ENCODE results near the gene USP25. TPM values are rescaled to one million over a fixed set of nuclear protein-coding genes. Genes with fewer than 3 reads are reported as not detected.

USP25 gene
- total and polyA plus RNA-seq, 2 donors (not counting 1 experiment from before 2014, with no cell fraction given), result 40.6 to 65.7 TPM

DNA sequence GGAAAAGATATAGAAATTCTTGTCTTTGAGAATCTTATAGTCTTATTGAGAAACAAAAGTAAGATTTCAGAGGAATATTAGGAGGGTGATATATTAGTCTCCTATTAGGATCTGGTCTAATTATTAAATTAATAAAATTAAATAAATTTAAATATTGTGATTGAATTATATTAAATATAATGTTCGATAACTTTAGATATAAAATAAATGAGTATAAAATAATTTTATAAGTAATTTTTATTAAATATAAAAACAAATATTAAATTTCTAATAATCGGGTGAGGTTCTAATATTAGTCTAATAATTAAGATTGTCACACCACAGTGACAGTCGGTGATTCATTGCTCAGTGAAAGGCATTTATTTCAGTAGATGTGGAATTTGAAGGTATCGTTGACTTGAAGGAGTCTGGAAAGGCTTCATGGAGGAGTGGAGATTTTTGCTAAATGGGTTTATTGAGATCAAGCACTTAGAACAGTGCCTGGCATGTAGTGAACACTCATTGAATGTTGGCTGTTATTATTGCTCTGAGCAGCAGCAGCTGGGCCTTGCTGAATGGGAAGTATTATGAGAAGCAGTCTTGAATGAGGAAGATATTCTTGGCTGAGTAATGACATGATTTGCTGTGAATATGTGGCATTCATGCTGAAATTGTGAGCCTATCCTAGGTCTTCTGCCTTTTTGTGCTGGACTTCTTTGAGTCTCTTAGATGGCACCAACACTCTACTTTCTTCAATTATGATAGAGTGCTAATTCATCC is 74.6 kb downstream of the USP25 start:
- H3K36me3 ChIP-seq (ENCODE audit: control insufficient read depth, insufficient read depth, low read length), result no peaks in the 10 kb centered on the region
- H3K27me3 ChIP-seq (ENCODE audit: control insufficient read depth, insufficient read depth, low read length), result no peaks in the 10 kb centered on the region
- no peak overlapping the region for H3K4me2 ChIP-seq (ENCODE audit: extremely low read depth, insufficient read depth, low read length)
- H3K79me2 ChIP-seq (ENCODE audit: control insufficient read depth, insufficient read depth, low read length), result no peaks in the 10 kb centered on the region
- no peak overlapping the region for H3K4me3 ChIP-seq (replicated peaks in 1 of 4; ENCODE audit: control extremely low read depth in 1 of 4, insufficient read depth in 1 of 4, low read depth in 3 of 4, low read length in 4 of 4)
- H3K4me1 ChIP-seq (ENCODE audit: control insufficient read depth, extremely low read depth, insufficient read depth, low read length), result no peaks in the 10 kb centered on the region
- no peak overlapping the region for H3K9ac ChIP-seq (ENCODE audit: insufficient read depth, low read length)
- TF ChIP-seq, protein P1, sequence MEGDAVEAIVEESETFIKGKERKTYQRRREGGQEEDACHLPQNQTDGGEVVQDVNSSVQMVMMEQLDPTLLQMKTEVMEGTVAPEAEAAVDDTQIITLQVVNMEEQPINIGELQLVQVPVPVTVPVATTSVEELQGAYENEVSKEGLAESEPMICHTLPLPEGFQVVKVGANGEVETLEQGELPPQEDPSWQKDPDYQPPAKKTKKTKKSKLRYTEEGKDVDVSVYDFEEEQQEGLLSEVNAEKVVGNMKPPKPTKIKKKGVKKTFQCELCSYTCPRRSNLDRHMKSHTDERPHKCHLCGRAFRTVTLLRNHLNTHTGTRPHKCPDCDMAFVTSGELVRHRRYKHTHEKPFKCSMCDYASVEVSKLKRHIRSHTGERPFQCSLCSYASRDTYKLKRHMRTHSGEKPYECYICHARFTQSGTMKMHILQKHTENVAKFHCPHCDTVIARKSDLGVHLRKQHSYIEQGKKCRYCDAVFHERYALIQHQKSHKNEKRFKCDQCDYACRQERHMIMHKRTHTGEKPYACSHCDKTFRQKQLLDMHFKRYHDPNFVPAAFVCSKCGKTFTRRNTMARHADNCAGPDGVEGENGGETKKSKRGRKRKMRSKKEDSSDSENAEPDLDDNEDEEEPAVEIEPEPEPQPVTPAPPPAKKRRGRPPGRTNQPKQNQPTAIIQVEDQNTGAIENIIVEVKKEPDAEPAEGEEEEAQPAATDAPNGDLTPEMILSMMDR (conservative IDR thresholded peaks at IDR 0.05 in 1 of 2, IDR thresholded peaks at IDR 0.05 in 1 of 2; ENCODE audit: low read depth in 1 of 2, low read length in 2 of 2), result no peak
- TF ChIP-seq EZH2 (IDR thresholded peaks at IDR 0.05; ENCODE audit: low read length, missing control alignments), result no peak
- H2AFZ ChIP-seq (ENCODE audit: low read length), result no peak overlapping the region
- no peaks in the 10 kb centered on the region for H3K9me3 ChIP-seq (ENCODE audit: control insufficient read depth, insufficient read depth, low read depth, low read length)
- no peaks in the 10 kb centered on the region for H4K20me1 ChIP-seq (ENCODE audit: control insufficient read depth, extremely low read depth, insufficient read depth, low read length)
- no peak for DNase-seq (ENCODE audit: low read depth in 2 of 2)
- H3K27ac ChIP-seq (ENCODE audit: insufficient read depth, low read length), result no peak overlapping the region

GRCh38 chr21:15809065-15809464 is 79.3 kb downstream of the USP25 start:
- H3K4me3 ChIP-seq (replicated peaks in 1 of 4; ENCODE audit: control extremely low read depth in 1 of 4, insufficient read depth in 1 of 4, low read depth in 3 of 4, low read length in 4 of 4), result no peak overlapping the region
- no peaks in the 10 kb centered on the region for H3K27me3 ChIP-seq (ENCODE audit: control insufficient read depth, insufficient read depth, low read length)
- TF ChIP-seq EZH2 (IDR thresholded peaks at IDR 0.05; ENCODE audit: low read length, missing control alignments), result no peak
- TF ChIP-seq, protein P1 (conservative IDR thresholded peaks at IDR 0.05 in 1 of 2, IDR thresholded peaks at IDR 0.05 in 1 of 2; ENCODE audit: low read depth in 1 of 2, low read length in 2 of 2), result no peak
- no peaks in the 10 kb centered on the region for H3K9me3 ChIP-seq (ENCODE audit: control insufficient read depth, insufficient read depth, low read depth, low read length)
- H2AFZ ChIP-seq (ENCODE audit: low read length), result no peak overlapping the region
- H3K9ac ChIP-seq (ENCODE audit: insufficient read depth, low read length), result no peak overlapping the region
- no peaks in the 10 kb centered on the region for H3K79me2 ChIP-seq (ENCODE audit: control insufficient read depth, insufficient read depth, low read length)
- H3K4me1 ChIP-seq (ENCODE audit: control insufficient read depth, extremely low read depth, insufficient read depth, low read length), result no peaks in the 10 kb centered on the region
- no peak for DNase-seq (ENCODE audit: low read depth in 2 of 2)
- no peak overlapping the region for H3K27ac ChIP-seq (ENCODE audit: insufficient read depth, low read length)
- H3K36me3 ChIP-seq (ENCODE audit: control insufficient read depth, insufficient read depth, low read length), result no peaks in the 10 kb centered on the region
- H3K4me2 ChIP-seq (ENCODE audit: extremely low read depth, insufficient read depth, low read length), result no peak overlapping the region
- H4K20me1 ChIP-seq (ENCODE audit: control insufficient read depth, extremely low read depth, insufficient read depth, low read length), result no peaks in the 10 kb centered on the region

DNA sequence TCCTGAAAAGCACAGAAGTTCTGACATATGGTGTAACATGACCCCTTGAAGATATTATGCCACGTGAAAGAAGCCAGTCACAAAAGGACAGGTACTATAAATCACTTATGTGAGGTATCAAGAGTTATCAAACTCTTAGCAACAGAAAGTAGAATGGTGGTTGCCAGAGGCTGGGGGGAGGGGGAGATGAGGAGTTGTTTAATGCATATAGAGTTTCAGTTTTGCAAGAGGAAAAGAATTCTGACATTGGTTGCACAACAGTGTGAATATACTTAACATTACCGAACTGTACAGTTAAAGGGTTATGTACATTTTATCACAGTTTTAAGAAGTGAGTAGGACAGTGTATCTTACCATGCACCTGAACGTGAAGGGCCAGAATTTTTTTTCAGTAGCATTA is 80.0 kb downstream of the USP25 start:
- H3K27me3 ChIP-seq (ENCODE audit: control insufficient read depth, insufficient read depth, low read length), result no peaks in the 10 kb centered on the region
- no peaks in the 10 kb centered on the region for H4K20me1 ChIP-seq (ENCODE audit: control insufficient read depth, extremely low read depth, insufficient read depth, low read length)
- H3K4me1 ChIP-seq (ENCODE audit: control insufficient read depth, extremely low read depth, insufficient read depth, low read length), result no peaks in the 10 kb centered on the region
- peak; percentile 14 to 83 for DNase-seq (ENCODE audit: low read depth in 2 of 2)
- TF ChIP-seq EZH2 (IDR thresholded peaks at IDR 0.05; ENCODE audit: low read length, missing control alignments), result no peak
- TF ChIP-seq, protein P1 (conservative IDR thresholded peaks at IDR 0.05 in 1 of 2, IDR thresholded peaks at IDR 0.05 in 1 of 2; ENCODE audit: low read depth in 1 of 2, low read length in 2 of 2), result no peak
- H3K9me3 ChIP-seq (ENCODE audit: control insufficient read depth, insufficient read depth, low read depth, low read length), result no peaks in the 10 kb centered on the region
- H3K27ac ChIP-seq (ENCODE audit: insufficient read depth, low read length), result no peak overlapping the region
- H3K79me2 ChIP-seq (ENCODE audit: control insufficient read depth, insufficient read depth, low read length), result no peaks in the 10 kb centered on the region
- no peak overlapping the region for H2AFZ ChIP-seq (ENCODE audit: low read length)
- no peaks in the 10 kb centered on the region for H3K36me3 ChIP-seq (ENCODE audit: control insufficient read depth, insufficient read depth, low read length)
- H3K4me3 ChIP-seq (replicated peaks in 1 of 4; ENCODE audit: control extremely low read depth in 1 of 4, insufficient read depth in 1 of 4, low read depth in 3 of 4, low read length in 4 of 4), result no peak overlapping the region
- H3K9ac ChIP-seq (ENCODE audit: insufficient read depth, low read length), result no peak overlapping the region
- no peak overlapping the region for H3K4me2 ChIP-seq (ENCODE audit: extremely low read depth, insufficient read depth, low read length)
